Transverse colon (tissue), 4 donors: ENCODE results near the gene FAM170B. TPM values are rescaled to one million over a fixed set of nuclear protein-coding genes. Genes with fewer than 3 reads are reported as not detected.

Experiments
- DNase-seq: peaks from one replicate; pipeline ENCODE4 v3.0.0-alpha.2; 2019
- H3K27ac ChIP-seq, 4 donors: fragments of 200-600 bp; sonication (generic); 2 replicates each; pipeline ENCODE4 v1.5.1; 2016 to 2018; ENCODE audit warnings: inconsistent platforms in 4 of 4
- H3K27me3 ChIP-seq: fragments of 200-600 bp; sonication (generic); 2 replicates; pipeline ENCODE4 v1.5.1; 2017; ENCODE audit warnings: inconsistent platforms
- H3K36me3 ChIP-seq, 4 donors: fragments of 200-600 bp; sonication (generic); 2 replicates each; pipeline ENCODE4 v1.5.1; 2017 to 2019; ENCODE audit warnings: inconsistent platforms in 4 of 4
- H3K4me1 ChIP-seq, 4 donors: fragments of 200-600 bp; sonication (generic); 2 replicates each; pipeline ENCODE4 v1.5.1; 2017 to 2020; ENCODE audit warnings: inconsistent platforms in 4 of 4
- H3K4me3 ChIP-seq, 4 donors: fragments of 200-600 bp; sonication (generic); 1 replicate in 1 of 4; 2 replicates in 3 of 4; pipeline versions ENCODE4 v1.5.1 to v1.6.1; 2017 to 2019; ENCODE audit warnings: inconsistent platforms in 4 of 4
- H3K9me3 ChIP-seq, 2 donors: fragments of 200-600 bp; sonication (generic); 2 replicates each; pipeline ENCODE4 v1.5.1; 2017 to 2019; ENCODE audit warnings: inconsistent platforms in 2 of 2
- EP300 ChIP-seq: sonication (generic); formaldehyde crosslinking; IDR thresholded peaks from one replicate; pipeline ENCODE4 v1.6.1; 2017; ENCODE audit warnings: antibody characterized with exemption, low read depth
- POLR2A ChIP-seq: fragments of 450-650 bp; IDR thresholded peaks from one replicate; pipeline ENCODE4 v1.6.1; 2016; ENCODE audit warnings: antibody characterized with exemption, mild to moderate bottlenecking, moderate library complexity
- POLR2AphosphoS5 ChIP-seq, 3 donors: sonication (generic); formaldehyde crosslinking; IDR thresholded peaks; one replicate each; pipeline ENCODE4 v1.6.1; 2016; ENCODE audit warnings: antibody characterized with exemption in 3 of 3
- WGBS, 2 donors: methylation state at CpG; one replicate each; pipeline ENCODE4 v1.1.5; 2018; ENCODE audit warnings: low coverage in 1 of 2; 5-methylcytosine and 5-hydroxymethylcytosine counted together
- in situ Hi-C, 4 donors: fragments of 200-750 bp; cut with MboI; loops; one replicate each; pipeline versions ENCODE4 v1.15.0 to v1.15.1; 2017; ENCODE audit warnings: low sequenced_read_pairs in 3 of 4, low pct_ligation_motif_present in 1 of 4, low pct_unique_long_range_greater_than_20kb in 1 of 4
- intact Hi-C: fragments of 100-400 bp; cut with DNase I; formaldehyde crosslinking; loops from one replicate; pipeline ENCODE4 v1.15.1; 2023; ENCODE audit warnings: low total_unique reads
- total RNA-seq, 4 donors: library from RNA; depleted of rRNA; stranded (reverse); fragments of >200 nt; gene quantifications; one replicate each; pipeline ENCODE4 v1.1.0, GENCODE V29; 2016
- TF ChIP-seq, protein P1 (sequence below), 5 experiments: fragments of 200-600 bp in 3 of 5; fragments of 450-650 bp in 2 of 5; sonication (generic) in 3 of 5; IDR thresholded peaks; 1 replicate in 2 of 5; 2 replicates in 3 of 5; pipeline ENCODE4 v1.5.1; 2016 to 2017; ENCODE audit warnings: antibody characterized with exemption in 5 of 5, inconsistent platforms in 3 of 5, mild to moderate bottlenecking in 2 of 5, moderate library complexity in 1 of 5

FAM170B gene
- total RNA-seq, 4 donors from 2014 or later: not detected

DNA sequence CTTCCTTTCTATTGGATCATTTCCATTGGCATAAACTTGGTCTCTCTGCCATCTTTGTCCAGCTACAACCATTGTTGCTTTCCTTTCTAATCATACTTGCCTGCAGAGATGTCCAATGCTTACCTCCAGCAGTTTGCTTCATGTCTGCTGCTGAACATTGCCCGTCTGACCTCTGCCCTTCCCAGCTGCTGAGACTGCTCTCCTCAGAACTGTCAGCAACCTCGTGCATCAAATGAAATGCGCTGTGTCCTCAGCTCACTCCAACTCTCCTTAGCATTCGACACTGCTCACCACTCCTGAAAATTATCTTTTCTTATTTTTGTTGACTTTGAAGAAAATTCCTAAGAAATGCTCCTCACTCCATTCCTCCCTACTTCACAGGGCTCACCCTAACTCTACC lies 5.0 kb downstream of the FAM170B start:
- H3K27me3 ChIP-seq: no peaks in the 10 kb centered on the region
- H3K27ac ChIP-seq: no peak overlapping the region
- H3K36me3 ChIP-seq: no peaks in the 10 kb centered on the region
- intact Hi-C loops: loop anchor here (1.0 kb wide), 1 partner anchor 32 kb away; no protein-coding TSS in a partner anchor
- TF ChIP-seq POLR2AphosphoS5 (IDR thresholded peaks at IDR 0.05): no peak
- TF ChIP-seq EP300: no peak
- no peak for TF ChIP-seq POLR2A
- TF ChIP-seq, protein P1, sequence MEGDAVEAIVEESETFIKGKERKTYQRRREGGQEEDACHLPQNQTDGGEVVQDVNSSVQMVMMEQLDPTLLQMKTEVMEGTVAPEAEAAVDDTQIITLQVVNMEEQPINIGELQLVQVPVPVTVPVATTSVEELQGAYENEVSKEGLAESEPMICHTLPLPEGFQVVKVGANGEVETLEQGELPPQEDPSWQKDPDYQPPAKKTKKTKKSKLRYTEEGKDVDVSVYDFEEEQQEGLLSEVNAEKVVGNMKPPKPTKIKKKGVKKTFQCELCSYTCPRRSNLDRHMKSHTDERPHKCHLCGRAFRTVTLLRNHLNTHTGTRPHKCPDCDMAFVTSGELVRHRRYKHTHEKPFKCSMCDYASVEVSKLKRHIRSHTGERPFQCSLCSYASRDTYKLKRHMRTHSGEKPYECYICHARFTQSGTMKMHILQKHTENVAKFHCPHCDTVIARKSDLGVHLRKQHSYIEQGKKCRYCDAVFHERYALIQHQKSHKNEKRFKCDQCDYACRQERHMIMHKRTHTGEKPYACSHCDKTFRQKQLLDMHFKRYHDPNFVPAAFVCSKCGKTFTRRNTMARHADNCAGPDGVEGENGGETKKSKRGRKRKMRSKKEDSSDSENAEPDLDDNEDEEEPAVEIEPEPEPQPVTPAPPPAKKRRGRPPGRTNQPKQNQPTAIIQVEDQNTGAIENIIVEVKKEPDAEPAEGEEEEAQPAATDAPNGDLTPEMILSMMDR (IDR thresholded peaks at IDR 0.05): no peak
- in situ Hi-C loops: no loop called here
- no peak overlapping the region for H3K4me3 ChIP-seq
- DNase-seq: no peak
- H3K4me1 ChIP-seq: no peaks in the 10 kb centered on the region
- WGBS, 2 donors: 72 to 73% methylated on average over 4 of the region's 4 CpGs
- H3K9me3 ChIP-seq: no peaks in the 10 kb centered on the region

DNA sequence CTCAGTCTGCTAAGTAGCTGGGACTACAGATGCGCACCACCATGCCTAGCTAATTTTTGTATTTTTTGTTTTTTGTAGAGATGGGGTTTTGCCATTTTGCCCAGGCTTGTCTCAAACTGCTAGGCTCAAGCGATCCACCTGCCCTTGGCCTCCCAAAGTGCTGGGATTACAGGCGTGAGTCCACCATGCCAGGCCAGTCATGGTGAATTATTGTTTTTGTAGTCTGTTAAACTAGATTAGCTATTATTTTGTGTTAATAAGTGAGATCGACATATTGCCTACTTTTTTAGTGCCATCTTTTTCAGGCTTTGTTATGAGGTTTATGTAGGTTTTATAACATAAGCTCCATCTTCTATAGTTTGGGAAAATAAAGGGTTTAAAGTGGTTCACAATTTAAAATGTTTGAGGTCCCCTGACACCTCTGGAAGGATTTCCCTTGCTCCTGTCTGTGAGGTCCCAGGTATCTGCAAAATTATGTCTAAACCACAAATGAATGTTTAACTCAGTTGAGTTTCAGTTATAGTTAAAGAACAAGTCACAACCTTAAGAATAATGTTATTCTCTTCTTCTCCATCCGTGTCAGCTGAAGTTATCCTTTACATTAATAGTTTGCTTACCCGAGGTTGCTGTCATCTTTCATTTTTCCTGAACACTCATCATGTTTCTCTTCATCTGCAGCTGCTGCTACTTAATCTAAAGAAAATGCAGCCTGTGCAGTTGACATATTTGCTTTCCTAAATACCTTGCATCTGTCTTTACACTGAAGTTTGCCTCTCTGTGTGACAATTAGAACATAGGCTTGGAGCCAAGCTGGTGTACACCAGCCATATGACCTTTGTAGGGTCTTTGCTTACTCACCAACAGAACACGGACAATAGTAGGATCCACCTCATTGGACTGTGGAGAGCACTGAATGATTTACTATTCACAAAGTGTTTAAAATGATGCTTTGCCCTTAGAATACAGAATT lies 9.6 kb downstream of the FAM170B start:
- Histone ChIP-seq H3K36me3 (no peaks in the 10 kb centered on the region), H3K4me3 (no peak overlapping the region), H3K27me3 (no peaks in the 10 kb centered on the region), H3K27ac (no peak overlapping the region), H3K9me3 (no peaks in the 10 kb centered on the region), H3K4me1 (no peaks in the 10 kb centered on the region)
- intact Hi-C loops (no loop called here), in situ Hi-C loops (no loop called here)
- 80 to 86% methylated on average over 6 to 7 of the region's 7 CpGs for WGBS, 2 donors
- TF ChIP-seq POLR2AphosphoS5 (IDR thresholded peaks at IDR 0.05) (no peak), EP300 (no peak), POLR2A (no peak)
- TF ChIP-seq, protein P1 (IDR thresholded peaks at IDR 0.05): no peak
- DNase-seq: no peak

DNA sequence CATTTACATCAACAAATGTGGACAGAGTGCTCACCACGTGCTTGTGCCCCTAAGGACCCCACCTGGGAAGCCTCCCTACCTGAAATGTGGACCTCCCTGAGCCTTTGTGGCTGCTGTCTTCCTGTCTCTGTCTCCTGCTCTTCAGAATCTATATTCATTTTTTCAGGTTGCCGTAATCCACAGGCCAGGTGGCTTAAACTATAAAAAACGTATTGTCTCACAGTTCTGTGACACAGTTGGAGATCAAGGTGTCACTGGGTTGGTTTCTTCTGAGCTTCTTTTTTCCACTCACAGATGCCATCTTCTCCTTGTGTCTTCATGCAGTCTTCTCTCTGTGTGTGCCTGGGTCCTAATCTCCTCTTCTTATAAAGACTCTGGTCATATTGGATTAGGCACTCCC lies 12.9 kb downstream of the FAM170B start:
- WGBS, 2 donors: 54 to 57% methylated on average over 3 of the region's 3 CpGs
- Histone ChIP-seq H3K27me3 (peaks cover 7% of the 10 kb centered on the region), H3K36me3 (no peaks in the 10 kb centered on the region), H3K4me1 (no peaks in the 10 kb centered on the region), H3K27ac (no peak overlapping the region), H3K4me3 (no peak overlapping the region), H3K9me3 (no peaks in the 10 kb centered on the region)
- no peak for TF ChIP-seq EP300
- TF ChIP-seq, protein P1 (IDR thresholded peaks at IDR 0.05): no peak
- no peak for TF ChIP-seq POLR2AphosphoS5 (IDR thresholded peaks at IDR 0.05)
- TF ChIP-seq POLR2A: no peak
- in situ Hi-C loops (no loop called here), intact Hi-C loops (no loop called here)
- DNase-seq: no peak

- Histone ChIP-seq H3K9me3 (no peaks in the 10 kb centered on the region), H3K4me3 (no peak overlapping the region), H3K27ac (no peak overlapping the region), H3K36me3 (no peaks in the 10 kb centered on the region), H3K27me3 (peaks cover 15% of the 10 kb centered on the region), H3K4me1 (no peaks in the 10 kb centered on the region)
- TF ChIP-seq EP300 (no peak), POLR2A (no peak), POLR2AphosphoS5 (IDR thresholded peaks at IDR 0.05) (no peak)
- TF ChIP-seq, protein P1 (IDR thresholded peaks at IDR 0.05): no peak
- intact Hi-C loops (no loop called here), in situ Hi-C loops (no loop called here)
- DNase-seq: no peak
- WGBS, 2 donors: 33 to 47% methylated on average over 1 to 3 of the region's 3 CpGs
Observed at GRCh38 chr10:49119746-49120145, 14.1 kb downstream of the FAM170B start.
